Smooth muscle cell (in vitro differentiated cells): Measurements from ENCODE around the gene PRMT3. TPM values are rescaled to one million over a fixed set of nuclear protein-coding genes. Genes with fewer than 3 reads are reported as not detected.
A peak's percentile ranks its signal among the peaks of the same experiment; 100 is the strongest.

ENCODE experiments used
- DNase-seq: peaks from one replicate; lab custom pipeline; 2025; ENCODE audit not compliant: unreplicated experiment; lab: John Stamatoyannopoulos, UW
- H2AFZ ChIP-seq: fragments of 200-600 bp; sonication (generic); 2 replicates; pipeline ENCODE4 v1.6.0; 2016; ENCODE audit warnings: antibody characterized with exemption, low read depth, mild to moderate bottlenecking
- H3F3A ChIP-seq: fragments of 200-600 bp; sonication (generic); 2 replicates; pipeline ENCODE4 v1.6.0; 2017; ENCODE audit warnings: antibody characterized with exemption, low read depth
- H3K27ac ChIP-seq: fragments of 200-600 bp; sonication (generic); 2 replicates; pipeline ENCODE4 v1.5.1; 2016; ENCODE audit warnings: low read depth, mild to moderate bottlenecking
- H3K27me3 ChIP-seq: fragments of 200-600 bp; sonication (generic); 2 replicates; pipeline ENCODE4 v1.6.1; 2016; ENCODE audit warnings: low read depth, mild to moderate bottlenecking
- H3K36me3 ChIP-seq: fragments of 200-600 bp; sonication (generic); 2 replicates; pipeline ENCODE4 v1.5.1; 2016; ENCODE audit warnings: low read depth
- H3K4me1 ChIP-seq: fragments of 200-600 bp; sonication (generic); 2 replicates; pipeline ENCODE4 v1.5.1; 2016; ENCODE audit warnings: low read depth
- H3K4me2 ChIP-seq: fragments of 200-600 bp; sonication (generic); 2 replicates; pipeline ENCODE4 v1.6.0; 2016; ENCODE audit warnings: mild to moderate bottlenecking
- H3K4me3 ChIP-seq: fragments of 200-600 bp; sonication (generic); 2 replicates; pipeline ENCODE4 v1.5.1; 2016; ENCODE audit warnings: mild to moderate bottlenecking
- H3K79me2 ChIP-seq: fragments of 200-600 bp; sonication (generic); 2 replicates; pipeline ENCODE4 v1.6.0; 2016; ENCODE audit warnings: low read depth, mild to moderate bottlenecking
- H3K9ac ChIP-seq: fragments of 200-600 bp; sonication (generic); 2 replicates; pipeline ENCODE4 v1.6.0; 2016; ENCODE audit warnings: low read depth
- H3K9me3 ChIP-seq: fragments of 200-600 bp; sonication (generic); replicated peaks from 2 replicates; pipeline ENCODE4 v1.5.1; 2016; ENCODE audit warnings: low read depth
- H4K20me1 ChIP-seq: fragments of 200-600 bp; sonication (generic); 2 replicates; pipeline ENCODE4 v1.6.0; 2016; ENCODE audit warnings: low read depth
- CTCF ChIP-seq: fragments of 200-600 bp; sonication (generic); IDR thresholded peaks from 2 replicates; pipeline ENCODE4 v1.5.1; 2017; ENCODE audit warnings: borderline replicate concordance, mild to moderate bottlenecking, antibody characterized with exemption; ENCODE audit not compliant: insufficient read depth, poor library complexity, severe bottlenecking
- WGBS: methylation state at CpG from one replicate; pipeline ENCODE4 v1.1.7; 2016; ENCODE audit warnings: low lambda C conversion rate; 5-methylcytosine and 5-hydroxymethylcytosine counted together
- polyA plus RNA-seq: library from polyadenylated mRNA; unstranded; fragments of >200 nt; fragmentation: Nextera tagmentation; extraction: Ambion mirVana; gene quantifications from 2 replicates; pipeline ENCODE4 v1.2.1, GENCODE V29; 2016
- total RNA-seq: library from RNA; depleted of rRNA; stranded (reverse); fragments of >200 nt; gene quantifications from 2 replicates; pipeline ENCODE4 v1.2.3, GENCODE V29; 2014

PRMT3 gene
- 11.9 and 13.4 TPM in 2 replicates for total RNA-seq
- 8.1 and 8.8 TPM in 2 replicates for polyA plus RNA-seq

GRCh38 chr11:20387261-20388095 is at the start of gene PRMT3:
Gene PRMT3 (plus strand): TSS chr11:20387716. CDS start chr11:20387747, 31 bp downstream.
- Histone ChIP-seq H3K4me1 (peaks cover 14% of the 10 kb centered on the region), H3K9ac (peak within 1 kb of the TSS; percentile 87), H3K4me2 (peak within 1 kb of the TSS; percentile 99), H3K27me3 (no peaks in the 10 kb centered on the region), H4K20me1 (no peaks in the 10 kb centered on the region), H3F3A (no peaks in the 10 kb centered on the region), H3K36me3 (no peaks in the 10 kb centered on the region), H3K27ac (peak within 1 kb of the TSS; percentile 69), H3K4me3 (peak within 1 kb of the TSS; percentile 92), H3K79me2 (peaks cover 7% of the 10 kb centered on the region), H2AFZ (peak within 1 kb of the TSS; percentile 98), H3K9me3 (no peaks in the 10 kb centered on the region)
- TF ChIP-seq CTCF: peak; percentile 99
- DNase-seq: peak; percentile 90
- WGBS: under 1% methylated on average over 87 of the region's 96 CpGs

- H3K9me3 ChIP-seq: no peaks in the 10 kb centered on the region
- 19% methylated on average over 26 of the region's 26 CpGs for WGBS
- peaks cover 34% of the 10 kb centered on the region for H3K4me1 ChIP-seq
- no peaks in the 10 kb centered on the region for H3K36me3 ChIP-seq
- no peak overlapping the region for H3K9ac ChIP-seq
- peak overlapping the region; percentile 68 for H3K4me2 ChIP-seq
- H3K79me2 ChIP-seq: no peaks in the 10 kb centered on the region
- H2AFZ ChIP-seq: no peak overlapping the region
- peak; percentile 40 for DNase-seq
- no peaks in the 10 kb centered on the region for H3K27me3 ChIP-seq
- H3K4me3 ChIP-seq: no peak overlapping the region
- peaks cover 11% of the 10 kb centered on the region for H3F3A ChIP-seq
- no peaks in the 10 kb centered on the region for H4K20me1 ChIP-seq
- no peak overlapping the region for H3K27ac ChIP-seq
- no peak for TF ChIP-seq CTCF
Measured at GRCh38 chr11:20342347-20343141, 45.0 kb upstream of the PRMT3 start.

- Histone ChIP-seq H3K36me3 (no peaks in the 10 kb centered on the region), H3K4me3 (no peak overlapping the region), H3K9me3 (no peaks in the 10 kb centered on the region), H3F3A (no peaks in the 10 kb centered on the region), H2AFZ (no peak overlapping the region), H3K27ac (no peak overlapping the region), H3K4me2 (no peak overlapping the region), H3K27me3 (no peaks in the 10 kb centered on the region), H4K20me1 (no peaks in the 10 kb centered on the region), H3K79me2 (no peaks in the 10 kb centered on the region), H3K9ac (no peak overlapping the region), H3K4me1 (no peaks in the 10 kb centered on the region)
- TF ChIP-seq CTCF: no peak
- WGBS: 89% methylated on average over 7 of the region's 7 CpGs
- no peak for DNase-seq
Measured at GRCh38 chr11:20351136-20351535, 36.4 kb upstream of the PRMT3 start.
